NCI-H128 (cell line): ENCODE data around the gene NFIL3.
"Not testable (repeated sequence)": the region's sequence is repeated elsewhere in the genome, so short reads cannot be mapped to it uniquely, and the experiment has no call there.

ENCODE experiments used
- DNase-seq: peaks from one replicate; lab custom pipeline; 2025; ENCODE audit not compliant: unreplicated experiment; lab: John Stamatoyannopoulos, UW

NFIL3 gene

DNA sequence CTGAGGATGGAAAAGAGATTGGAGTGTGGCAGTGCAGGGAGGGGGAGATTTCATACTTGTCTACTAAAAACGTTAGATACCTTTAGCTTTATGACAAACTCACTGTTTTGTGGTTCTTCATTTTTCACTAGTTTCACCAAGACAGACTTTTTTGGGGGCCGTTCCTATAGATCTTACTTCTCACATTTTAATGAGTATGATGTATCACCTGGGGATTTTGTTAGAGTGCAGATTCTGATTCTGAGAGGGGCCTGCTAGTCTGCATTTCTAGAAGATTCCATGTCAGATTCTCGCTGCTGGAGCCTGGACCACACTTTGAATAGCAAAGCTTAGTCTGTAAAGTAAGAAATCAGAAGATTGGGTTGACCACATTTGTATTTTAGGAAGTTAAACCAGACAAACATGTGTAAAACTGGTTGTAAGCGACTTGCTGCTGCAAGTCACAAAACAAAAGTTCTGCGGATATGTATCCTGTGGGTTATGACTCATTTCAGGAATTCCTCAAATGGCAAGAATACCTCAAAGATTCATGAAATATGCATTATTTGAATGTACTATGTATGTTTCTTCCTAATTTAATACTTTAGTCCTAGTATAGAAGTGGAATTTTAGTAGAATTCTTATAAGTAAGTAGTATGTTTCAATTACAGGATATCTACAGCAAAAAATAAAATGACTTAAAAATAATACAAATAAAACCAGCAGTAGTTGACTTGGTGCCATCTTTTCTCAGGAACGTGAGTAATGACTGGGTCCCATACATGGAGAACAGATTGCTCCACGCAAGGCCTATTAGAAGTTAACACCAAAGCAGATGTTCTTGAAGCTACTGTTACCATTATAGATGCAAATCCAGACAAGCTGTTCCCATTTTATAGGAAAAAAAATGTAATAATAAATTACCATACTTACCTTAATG, 27.8 kb downstream of the NFIL3 start:
- no peak for DNase-seq

GRCh38 chr9:91395106-91395552, 28.5 kb downstream of the NFIL3 start:
- DNase-seq, result no peak

DNA sequence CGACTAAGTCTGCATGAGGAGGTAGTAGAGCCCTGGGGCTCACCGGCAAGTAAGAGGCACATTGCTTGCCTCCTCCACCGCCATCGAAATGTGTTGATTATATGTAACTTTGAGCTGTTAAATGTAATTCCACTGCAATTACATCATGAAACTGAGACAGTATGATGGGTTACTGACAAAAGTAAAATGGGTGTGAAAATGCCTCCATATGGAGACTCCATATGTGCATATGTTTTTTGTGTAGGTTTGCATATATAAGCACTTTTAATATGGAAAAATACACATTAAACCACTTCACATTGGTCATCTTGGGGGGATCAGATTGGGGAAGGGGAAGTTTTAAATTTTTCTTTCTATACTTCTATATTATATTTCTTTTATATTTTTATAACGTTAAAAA, 29.8 kb downstream of the NFIL3 start:
- no peak for DNase-seq

- DNase-seq, result no peak
These were observed 31.2 kb downstream of the NFIL3 start for GRCh38 chr9:91392435-91392834.

DNA sequence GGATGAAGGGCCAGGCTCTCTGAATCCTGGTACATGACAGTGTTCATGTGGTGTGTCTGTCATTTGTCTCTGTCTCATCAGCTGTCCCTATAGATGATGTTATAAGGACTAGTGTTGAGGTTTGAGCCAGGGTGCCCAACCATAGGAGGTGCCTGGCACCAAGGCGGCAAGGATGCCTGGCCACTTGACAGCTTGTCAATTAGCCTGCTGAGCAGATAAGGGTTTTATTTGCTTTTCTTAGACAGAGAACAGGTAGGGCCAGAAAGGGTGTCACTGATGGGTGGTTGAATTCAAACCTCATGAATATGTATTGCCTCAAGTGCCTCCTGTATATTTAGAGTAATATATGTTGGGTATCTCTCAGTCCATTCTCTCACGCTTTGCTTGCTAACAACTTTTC, 31.8 kb downstream of the NFIL3 start:
- DNase-seq, result no peak

GRCh38 chr9:91391412-91391811, 32.2 kb downstream of the NFIL3 start:
- no peak for DNase-seq

- DNase-seq, result not testable (repeated sequence)
These were observed 33.9 kb downstream of the NFIL3 start for GRCh38 chr9:91389686-91390085.

- no peak for DNase-seq
These were observed 36.9 kb downstream of the NFIL3 start for GRCh38 chr9:91386765-91387164.

GRCh38 chr9:91384954-91385353, 38.7 kb downstream of the NFIL3 start:
- no peak for DNase-seq

DNA sequence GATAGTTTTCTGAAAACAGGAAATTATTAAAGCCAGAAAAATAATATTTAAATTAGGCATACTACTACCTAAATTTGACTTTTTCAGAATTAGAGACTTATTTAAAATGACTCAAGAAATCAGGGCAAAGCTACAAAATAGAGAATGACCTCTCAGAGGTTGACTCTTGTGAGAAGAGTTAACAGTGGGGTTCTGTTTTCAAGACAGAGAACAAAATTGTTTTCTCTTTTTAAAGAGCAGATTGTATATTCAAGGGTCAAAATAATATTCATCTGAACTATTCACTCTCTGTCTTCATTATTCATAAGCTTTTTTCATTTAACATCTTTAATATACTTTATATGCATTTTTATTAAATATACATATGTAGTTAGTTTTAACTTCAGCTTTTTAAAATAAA, 40.1 kb downstream of the NFIL3 start:
- DNase-seq, result no peak

DNA sequence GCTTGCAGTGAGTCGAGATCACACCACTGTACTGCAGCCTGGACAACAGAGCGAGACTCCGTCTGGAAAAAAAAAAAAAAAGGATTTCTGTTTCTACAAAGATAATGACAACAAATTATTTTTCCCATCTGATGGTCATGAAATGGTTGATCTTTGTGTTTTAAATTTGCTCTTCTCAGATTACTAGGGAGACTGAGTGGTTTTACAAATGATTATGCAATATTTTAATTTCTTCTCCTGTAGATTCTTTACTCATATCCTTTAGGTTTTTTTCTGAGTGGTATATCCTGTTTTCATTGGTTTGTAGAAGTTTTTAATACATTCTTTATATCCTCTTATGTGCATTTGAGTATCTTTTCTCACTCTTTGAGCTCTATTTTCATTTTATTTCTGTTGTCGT, 41.3 kb downstream of the NFIL3 start:
- no peak for DNase-seq

- no peak for DNase-seq
These were observed 44.2 kb downstream of the NFIL3 start for GRCh38 chr9:91379426-91379825.

- DNase-seq, result no peak
These were observed 44.9 kb downstream of the NFIL3 start for GRCh38 chr9:91378695-91379127.

DNA sequence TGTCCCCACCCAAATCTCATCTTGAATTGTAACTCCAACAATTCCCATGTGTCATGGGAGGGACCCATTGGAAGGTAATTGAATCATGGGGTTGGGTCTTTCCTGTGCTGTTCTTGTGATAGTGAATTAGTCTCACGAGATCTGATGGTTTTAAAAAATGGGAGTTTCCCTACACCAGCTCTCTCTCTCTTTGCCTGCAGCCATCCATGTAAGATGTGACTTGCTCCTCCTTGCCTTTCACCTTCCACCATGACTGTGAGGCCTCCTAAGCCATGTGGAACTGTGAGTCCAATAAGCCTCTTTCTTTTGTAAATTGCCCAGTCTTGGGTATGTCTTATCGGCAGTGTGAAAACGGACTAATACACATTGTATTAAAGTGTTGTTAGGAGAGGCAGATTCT, 45.6 kb downstream of the NFIL3 start:
- not testable (repeated sequence) for DNase-seq

DNA sequence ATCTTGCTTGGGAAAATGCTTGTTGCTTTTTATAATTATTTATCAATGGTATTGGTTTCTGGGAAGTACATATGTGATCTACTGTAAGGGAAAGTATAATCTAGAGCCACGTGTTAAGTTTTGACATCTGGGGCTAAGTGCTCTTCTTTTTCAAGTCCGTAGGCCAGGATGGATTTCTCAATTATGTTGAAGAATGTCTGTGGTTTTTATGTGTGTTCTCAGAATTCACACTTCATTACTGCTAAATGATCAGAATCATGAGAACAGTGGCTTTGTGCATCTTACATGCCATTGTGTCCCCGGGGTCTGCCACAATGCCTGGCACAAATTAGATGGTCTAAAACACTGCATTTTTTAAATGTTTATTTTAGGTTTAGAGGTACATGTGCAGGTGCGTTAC, 47.4 kb downstream of the NFIL3 start:
- DNase-seq, result no peak

- DNase-seq, result no peak
These were observed 48.7 kb downstream of the NFIL3 start for GRCh38 chr9:91374939-91375338.

- no peak for DNase-seq
These were observed 51.7 kb downstream of the NFIL3 start for GRCh38 chr9:91371894-91372293.

DNA sequence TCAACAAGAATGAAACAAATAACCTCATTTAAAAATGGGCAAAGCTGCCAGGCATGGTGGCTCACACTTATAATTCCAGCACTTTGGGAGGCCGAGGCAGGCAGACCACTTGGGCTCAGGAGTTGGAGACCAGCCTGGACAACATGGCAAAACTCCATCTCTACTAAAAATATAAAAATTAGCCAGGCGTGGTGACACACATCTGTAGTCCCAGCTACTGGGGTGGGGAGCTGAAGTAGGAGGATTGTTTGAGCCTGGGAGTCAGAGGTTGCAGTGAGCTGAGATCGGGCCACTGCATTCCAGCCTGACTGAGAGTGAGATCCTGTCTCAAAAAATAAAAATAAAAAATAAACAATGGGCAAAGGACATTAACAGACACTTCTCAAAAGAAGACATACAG, 53.6 kb downstream of the NFIL3 start:
- not testable (repeated sequence) for DNase-seq

DNA sequence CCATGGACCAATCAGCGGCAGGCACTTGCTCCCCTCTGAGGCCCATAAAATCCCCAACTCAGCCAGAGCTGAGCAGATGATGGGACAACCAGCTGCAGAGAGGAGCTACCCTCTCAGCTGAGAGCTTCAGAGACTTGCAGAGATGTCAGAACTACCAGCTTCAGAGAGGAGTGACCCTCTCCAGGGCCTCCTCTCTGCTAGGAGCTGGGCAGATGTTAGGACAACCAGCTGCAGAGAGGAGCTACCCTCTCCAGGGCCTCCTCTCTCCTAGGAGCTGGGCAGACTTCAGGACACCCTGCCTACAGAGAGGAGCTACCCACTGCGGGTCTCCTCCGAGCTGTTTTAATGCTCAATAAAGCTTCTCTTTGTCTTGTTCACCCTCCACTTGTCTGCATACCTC, 58.9 kb downstream of the NFIL3 start:
- DNase-seq, result no peak

- no peak for DNase-seq
These were observed 59.6 kb downstream of the NFIL3 start for GRCh38 chr9:91364005-91364404.

DNA sequence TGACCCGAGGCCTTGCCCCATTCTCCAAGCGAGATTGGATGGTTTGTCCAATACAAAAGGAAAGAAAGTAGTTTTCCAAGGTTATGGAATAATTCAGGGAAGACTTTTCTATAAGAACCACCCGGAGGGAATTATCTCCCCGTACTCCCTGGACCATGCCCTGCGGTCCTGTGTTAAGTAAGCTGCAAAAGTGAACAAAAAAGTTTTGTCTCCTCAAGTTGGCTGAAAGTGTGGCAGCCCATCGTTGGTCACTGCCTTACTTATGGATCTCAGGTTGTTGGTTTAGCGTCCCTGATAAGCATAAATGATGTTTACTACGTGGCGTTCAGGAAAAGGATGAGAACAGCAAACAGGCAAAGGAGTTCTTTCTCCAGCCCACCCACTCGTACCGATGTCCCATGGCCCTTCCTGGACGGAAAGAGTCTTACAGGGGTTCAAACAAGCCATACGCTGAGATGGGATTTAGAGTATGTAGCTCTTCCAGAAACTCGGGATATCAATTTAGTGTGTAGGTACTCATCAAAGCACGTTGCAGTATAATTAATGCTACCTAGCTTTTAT, 61.5 kb downstream of the NFIL3 start:
- no peak for DNase-seq

DNA sequence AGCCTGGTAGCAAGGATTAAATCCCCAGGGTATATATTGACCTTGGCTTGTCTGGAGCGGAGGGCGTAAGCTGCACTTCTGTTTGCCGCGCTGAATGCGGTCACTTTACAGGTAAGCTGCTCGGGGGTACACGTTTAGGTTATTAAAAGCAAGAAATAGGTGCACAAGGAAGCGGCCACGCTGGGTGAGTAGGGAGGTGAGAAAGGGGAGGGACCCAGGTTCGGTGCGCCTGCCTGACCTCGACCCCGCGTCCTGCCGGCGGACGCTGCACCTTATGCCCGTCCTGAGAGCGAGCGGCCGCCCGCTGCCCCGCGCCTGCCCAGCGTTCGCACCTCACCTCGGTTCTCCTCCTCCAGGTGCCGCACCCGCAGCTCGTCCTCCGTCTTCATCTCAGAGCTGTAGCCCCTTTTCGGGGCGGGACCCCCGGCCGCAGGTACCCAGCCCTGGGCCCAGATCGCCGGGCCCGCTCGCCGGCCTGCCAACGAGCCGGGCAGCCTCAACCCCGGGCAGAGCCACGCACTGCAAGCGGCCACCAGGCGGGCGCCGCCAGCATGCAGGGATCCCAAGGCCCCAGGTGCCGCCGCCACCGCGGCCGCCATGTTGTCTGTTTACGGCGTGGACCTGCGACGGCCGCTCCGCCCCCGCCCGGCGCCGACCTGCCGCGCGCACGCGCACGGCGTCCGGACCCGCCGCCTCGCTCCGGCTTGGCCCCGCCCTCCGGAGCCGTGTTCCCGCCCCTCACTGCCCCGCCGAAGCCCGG, 62.2 kb downstream of the NFIL3 start, which contains the start of gene AUH:
AUH (minus strand) TSS at position 628 of the 760 bp plus-strand sequence; CDS start at position 599, 29 bp downstream.
- DNase-seq, result peak; percentile 30
